LNCAP (cell line): ENCODE results near the gene CUX1.

Experiments
- CTCF ChIP-seq: fragments of 450-650 bp; IDR thresholded peaks from 2 replicates; pipeline ENCODE4 v1.5.1; 2017; ENCODE audit warnings: mild to moderate bottlenecking

The CUX1 gene

DNA sequence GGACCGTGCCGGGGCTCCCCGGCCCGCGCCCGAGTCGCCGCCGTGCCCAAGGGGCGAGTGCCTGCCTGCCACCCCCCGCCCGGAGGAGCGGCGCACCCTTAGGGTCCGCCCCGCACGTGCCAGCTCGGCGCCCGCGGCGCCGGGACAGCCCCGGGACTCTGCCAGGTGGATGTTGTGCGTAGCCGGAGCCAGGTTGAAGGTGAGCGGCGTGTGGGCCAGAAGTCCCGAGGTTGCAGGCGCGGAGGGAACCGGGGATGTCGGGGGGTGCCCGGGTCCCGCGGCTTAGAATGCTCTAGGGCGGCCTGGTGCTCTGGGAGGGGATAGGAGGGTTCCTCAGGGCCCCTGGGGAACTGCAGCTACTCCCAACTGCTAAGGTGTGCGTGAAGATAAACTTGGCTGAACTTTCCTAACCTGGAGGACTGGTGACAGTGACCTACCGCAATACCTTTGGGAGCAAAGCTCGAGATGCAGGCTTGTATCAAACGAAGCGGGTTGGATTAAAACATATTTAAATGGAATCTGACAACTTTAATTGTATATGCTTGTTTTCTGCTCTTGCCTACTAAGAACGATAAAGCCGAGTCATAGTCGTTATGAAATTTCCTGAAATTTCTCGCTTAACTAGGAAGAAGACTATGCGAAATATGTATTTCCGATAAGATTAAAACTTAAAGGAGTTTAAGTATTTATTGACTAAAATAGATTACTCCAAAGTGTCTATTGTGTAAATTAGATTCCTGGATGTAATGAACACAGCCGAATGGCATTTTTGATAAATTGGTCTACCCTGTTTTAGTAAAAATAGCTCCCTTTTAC is at the start of gene CUX1:
TSS of gene CUX1 (plus strand) at position 156 of the 816 bp plus-strand sequence. CDS start at position 170, 14 bp downstream.
- TF ChIP-seq CTCF: no peak

DNA sequence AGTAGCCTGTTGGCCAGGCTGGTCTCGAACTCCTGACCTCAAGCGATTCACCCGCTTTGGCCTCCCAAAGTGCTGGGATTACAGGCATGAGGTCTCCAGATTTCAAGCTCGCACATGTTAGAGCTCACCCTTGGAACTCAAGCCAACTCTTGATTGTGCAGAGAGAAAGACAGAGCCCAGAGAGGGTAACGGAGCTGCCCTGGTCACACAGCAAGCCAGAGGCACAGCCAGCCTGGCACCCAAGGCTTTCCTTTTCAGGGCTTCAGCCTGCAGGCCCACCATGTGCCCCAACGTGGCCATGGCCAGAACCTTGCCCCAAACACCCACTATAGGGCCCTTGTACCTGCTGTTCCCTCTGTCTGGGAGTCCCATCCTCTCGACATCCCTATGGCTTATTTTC is 49.1 kb upstream of the CUX1 start:
- TF ChIP-seq CTCF: no peak

DNA sequence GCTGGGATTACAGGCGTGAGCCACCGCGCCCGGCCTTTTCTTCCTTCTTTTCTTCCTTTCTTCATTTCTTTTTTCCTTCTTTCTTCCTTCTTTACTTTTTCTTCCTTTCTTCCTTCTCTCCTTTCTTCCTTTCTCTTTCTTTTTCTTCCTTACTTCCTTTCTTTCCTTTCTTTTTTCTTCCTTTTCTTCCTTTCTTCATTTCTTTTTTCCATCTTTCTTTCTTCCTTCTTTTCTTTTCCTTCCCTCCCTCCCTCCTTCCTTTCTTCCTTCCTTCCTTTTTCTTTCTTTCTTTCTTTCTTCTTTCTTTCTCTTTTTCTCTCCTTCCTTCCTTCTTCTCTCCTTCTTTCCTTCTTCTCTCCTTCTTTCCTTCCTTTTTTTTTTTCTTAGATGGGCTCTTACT is 47.0 kb upstream of the CUX1 start:
- TF ChIP-seq CTCF: no peak

GRCh38 chr7:101772508-101773211 is 44.8 kb upstream of the CUX1 start:
- no peak for TF ChIP-seq CTCF

- no peak for TF ChIP-seq CTCF
Observed at GRCh38 chr7:101775181-101775580, 42.2 kb upstream of the CUX1 start.

- no peak for TF ChIP-seq CTCF
Observed at GRCh38 chr7:101778026-101778580, 39.3 kb upstream of the CUX1 start.

- no peak for TF ChIP-seq CTCF
Observed at GRCh38 chr7:101779267-101779666, 38.2 kb upstream of the CUX1 start.
